SKM-1 (cell line): ENCODE results near the gene KRTAP4-9.
"Not testable (repeated sequence)": the region's sequence is repeated elsewhere in the genome, so short reads cannot be mapped to it uniquely, and the experiment has no call there.

Experiments used
- DNase-seq: peaks from one replicate; lab custom pipeline; 2025; ENCODE audit not compliant: unreplicated experiment; lab: John Stamatoyannopoulos, UW

The KRTAP4-9 gene

GRCh38 chr17:41105347-41105746 is at the start of gene KRTAP4-9:
Gene KRTAP4-9 (plus strand): TSS chr17:41105389. CDS start chr17:41105389, 0 bp downstream.
- not testable (repeated sequence) for DNase-seq

- no peak for DNase-seq
Measured at GRCh38 chr17:41057547-41057946, 47.6 kb upstream of the KRTAP4-9 start.

GRCh38 chr17:41058741-41059140 is 46.4 kb upstream of the KRTAP4-9 start:
- DNase-seq: no peak

- DNase-seq: not testable (repeated sequence)
Measured at GRCh38 chr17:41059276-41060051, 45.7 kb upstream of the KRTAP4-9 start.

GRCh38 chr17:41060052-41060604 is 45.1 kb upstream of the KRTAP4-9 start, which contains the start of gene KRTAP2-3:
Gene KRTAP2-3 (minus strand): TSS chr17:41060114. CDS start chr17:41060050, 64 bp downstream.
- DNase-seq: no peak

GRCh38 chr17:41061964-41062363 is 43.2 kb upstream of the KRTAP4-9 start:
- DNase-seq: no peak

- DNase-seq: no peak
Measured at GRCh38 chr17:41063449-41063848, 41.7 kb upstream of the KRTAP4-9 start.

GRCh38 chr17:41064301-41064700 is 40.9 kb upstream of the KRTAP4-9 start:
- DNase-seq: no peak

- not testable (repeated sequence) for DNase-seq
Measured at GRCh38 chr17:41065016-41065689, 40.0 kb upstream of the KRTAP4-9 start.

GRCh38 chr17:41065829-41066624 is 39.2 kb upstream of the KRTAP4-9 start, which contains the start of gene KRTAP2-4:
Gene KRTAP2-4 (minus strand): TSS chr17:41065879. CDS start chr17:41065845, 34 bp downstream.
- no peak for DNase-seq

GRCh38 chr17:41067281-41067680 is 37.9 kb upstream of the KRTAP4-9 start:
- no peak for DNase-seq

- DNase-seq: no peak
Measured at GRCh38 chr17:41069031-41069430, 36.2 kb upstream of the KRTAP4-9 start.

- no peak for DNase-seq
Measured at GRCh38 chr17:41071606-41072360, 33.4 kb upstream of the KRTAP4-9 start.

- no peak for DNase-seq
Measured at GRCh38 chr17:41073676-41074075, 31.5 kb upstream of the KRTAP4-9 start.

GRCh38 chr17:41076788-41077187 is 28.4 kb upstream of the KRTAP4-9 start:
- no peak for DNase-seq

GRCh38 chr17:41082626-41083025 is 22.6 kb upstream of the KRTAP4-9 start:
- no peak for DNase-seq

GRCh38 chr17:41083427-41083826 is 21.8 kb upstream of the KRTAP4-9 start:
- not testable (repeated sequence) for DNase-seq

GRCh38 chr17:41084100-41084856 is 20.9 kb upstream of the KRTAP4-9 start, which contains the start of gene KRTAP4-7:
Gene KRTAP4-7 (plus strand): TSS chr17:41084150. CDS start chr17:41084207, 57 bp downstream.
- DNase-seq: not testable (repeated sequence)

GRCh38 chr17:41088760-41089352 is 16.3 kb upstream of the KRTAP4-9 start:
- DNase-seq: not testable (repeated sequence)
